HL-60 (cell line): ENCODE results near the gene ATP6V1G1.

Source experiments
- DNase-seq, 2 experiments: peaks; one replicate each; pipeline ENCODE4 v3.0.0-alpha.2; 2010 to 2020; ENCODE audit warnings: low read depth in 1 of 2, low spot score in 1 of 2
- H3K27ac ChIP-seq: fragments of 250-450 bp; sonication (Bioruptor Pico); replicated peaks from 2 replicates; pipeline ENCODE4 v1.5.1; 2020; ENCODE audit warnings: mild to moderate bottlenecking, moderate library complexity
- H3K27me3 ChIP-seq: fragments of 250-450 bp; sonication (Bioruptor Pico); 2 replicates; pipeline ENCODE4 v1.5.1; 2021; ENCODE audit warnings: mild to moderate bottlenecking, moderate library complexity; ENCODE audit not compliant: insufficient read depth, poor library complexity, severe bottlenecking
- H3K4me3 ChIP-seq: replicated peaks from 2 replicates; pipeline ENCODE4 v1.5.1; 2011; ENCODE audit warnings: mild to moderate bottlenecking, control low read depth, low read length; ENCODE audit not compliant: insufficient read depth
- GABPA ChIP-seq: IDR thresholded peaks from 2 replicates; pipeline ENCODE4 v1.6.1; 2012; ENCODE audit warnings: low read depth
- POLR2AphosphoS5 ChIP-seq: IDR thresholded peaks from 2 replicates; pipeline ENCODE4 v1.6.1; 2012; ENCODE audit warnings: low read depth
- SPI1 ChIP-seq: IDR thresholded peaks from 2 replicates; pipeline ENCODE4 v1.6.1; 2012; ENCODE audit warnings: low read depth, mild to moderate bottlenecking, borderline replicate concordance
- TF ChIP-seq, protein P1 (sequence below): IDR thresholded peaks from one replicate; pipeline ENCODE4 v1.5.1; 2011; ENCODE audit warnings: low read length, control low read depth, inconsistent platforms; ENCODE audit not compliant: insufficient read depth
- TF ChIP-seq, protein P2 (sequence below): IDR thresholded peaks from 2 replicates; pipeline ENCODE4 v1.6.1; 2012; ENCODE audit warnings: low read depth; ENCODE audit not compliant: insufficient replicate concordance

ATP6V1G1 gene

DNA sequence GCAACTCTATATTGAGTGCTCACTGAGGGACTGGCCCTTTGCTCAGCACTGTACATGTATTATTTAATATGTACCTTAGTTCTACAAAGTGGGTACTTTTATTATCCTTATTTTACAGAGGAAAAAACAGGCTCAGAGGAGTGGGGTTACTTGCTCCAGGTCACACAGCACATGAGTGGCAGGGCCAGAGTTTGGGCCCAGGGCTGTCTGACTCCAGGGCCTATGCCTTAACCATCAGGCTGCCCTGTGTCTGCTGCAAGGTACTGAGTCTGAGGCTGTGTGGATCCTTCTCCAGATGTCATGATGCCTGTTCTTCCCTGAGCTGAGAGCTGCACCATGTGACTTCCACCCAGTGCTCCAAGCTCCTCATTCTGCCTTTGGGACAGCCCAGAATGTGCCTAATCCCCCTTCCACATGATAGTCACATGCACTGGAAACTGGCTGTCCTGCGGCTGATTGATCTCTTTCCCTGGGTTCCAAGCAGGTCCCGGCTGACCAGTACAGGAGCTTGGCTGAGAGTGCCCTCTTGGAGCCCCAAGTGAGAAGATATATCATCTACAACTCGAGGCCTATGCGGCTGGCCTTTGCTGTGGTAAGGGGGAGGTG is 38.9 kb downstream of the ATP6V1G1 start:
- Histone ChIP-seq H3K27ac (no peak overlapping the region), H3K4me3 (no peak overlapping the region), H3K27me3 (no peaks in the 10 kb centered on the region)
- TF ChIP-seq POLR2AphosphoS5 (no peak), GABPA (no peak), SPI1 (no peak)
- TF ChIP-seq, protein P1, sequence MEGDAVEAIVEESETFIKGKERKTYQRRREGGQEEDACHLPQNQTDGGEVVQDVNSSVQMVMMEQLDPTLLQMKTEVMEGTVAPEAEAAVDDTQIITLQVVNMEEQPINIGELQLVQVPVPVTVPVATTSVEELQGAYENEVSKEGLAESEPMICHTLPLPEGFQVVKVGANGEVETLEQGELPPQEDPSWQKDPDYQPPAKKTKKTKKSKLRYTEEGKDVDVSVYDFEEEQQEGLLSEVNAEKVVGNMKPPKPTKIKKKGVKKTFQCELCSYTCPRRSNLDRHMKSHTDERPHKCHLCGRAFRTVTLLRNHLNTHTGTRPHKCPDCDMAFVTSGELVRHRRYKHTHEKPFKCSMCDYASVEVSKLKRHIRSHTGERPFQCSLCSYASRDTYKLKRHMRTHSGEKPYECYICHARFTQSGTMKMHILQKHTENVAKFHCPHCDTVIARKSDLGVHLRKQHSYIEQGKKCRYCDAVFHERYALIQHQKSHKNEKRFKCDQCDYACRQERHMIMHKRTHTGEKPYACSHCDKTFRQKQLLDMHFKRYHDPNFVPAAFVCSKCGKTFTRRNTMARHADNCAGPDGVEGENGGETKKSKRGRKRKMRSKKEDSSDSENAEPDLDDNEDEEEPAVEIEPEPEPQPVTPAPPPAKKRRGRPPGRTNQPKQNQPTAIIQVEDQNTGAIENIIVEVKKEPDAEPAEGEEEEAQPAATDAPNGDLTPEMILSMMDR, result no peak
- TF ChIP-seq, protein P2, sequence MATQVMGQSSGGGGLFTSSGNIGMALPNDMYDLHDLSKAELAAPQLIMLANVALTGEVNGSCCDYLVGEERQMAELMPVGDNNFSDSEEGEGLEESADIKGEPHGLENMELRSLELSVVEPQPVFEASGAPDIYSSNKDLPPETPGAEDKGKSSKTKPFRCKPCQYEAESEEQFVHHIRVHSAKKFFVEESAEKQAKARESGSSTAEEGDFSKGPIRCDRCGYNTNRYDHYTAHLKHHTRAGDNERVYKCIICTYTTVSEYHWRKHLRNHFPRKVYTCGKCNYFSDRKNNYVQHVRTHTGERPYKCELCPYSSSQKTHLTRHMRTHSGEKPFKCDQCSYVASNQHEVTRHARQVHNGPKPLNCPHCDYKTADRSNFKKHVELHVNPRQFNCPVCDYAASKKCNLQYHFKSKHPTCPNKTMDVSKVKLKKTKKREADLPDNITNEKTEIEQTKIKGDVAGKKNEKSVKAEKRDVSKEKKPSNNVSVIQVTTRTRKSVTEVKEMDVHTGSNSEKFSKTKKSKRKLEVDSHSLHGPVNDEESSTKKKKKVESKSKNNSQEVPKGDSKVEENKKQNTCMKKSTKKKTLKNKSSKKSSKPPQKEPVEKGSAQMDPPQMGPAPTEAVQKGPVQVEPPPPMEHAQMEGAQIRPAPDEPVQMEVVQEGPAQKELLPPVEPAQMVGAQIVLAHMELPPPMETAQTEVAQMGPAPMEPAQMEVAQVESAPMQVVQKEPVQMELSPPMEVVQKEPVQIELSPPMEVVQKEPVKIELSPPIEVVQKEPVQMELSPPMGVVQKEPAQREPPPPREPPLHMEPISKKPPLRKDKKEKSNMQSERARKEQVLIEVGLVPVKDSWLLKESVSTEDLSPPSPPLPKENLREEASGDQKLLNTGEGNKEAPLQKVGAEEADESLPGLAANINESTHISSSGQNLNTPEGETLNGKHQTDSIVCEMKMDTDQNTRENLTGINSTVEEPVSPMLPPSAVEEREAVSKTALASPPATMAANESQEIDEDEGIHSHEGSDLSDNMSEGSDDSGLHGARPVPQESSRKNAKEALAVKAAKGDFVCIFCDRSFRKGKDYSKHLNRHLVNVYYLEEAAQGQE, result no peak
- DNase-seq, result no peak

DNA sequence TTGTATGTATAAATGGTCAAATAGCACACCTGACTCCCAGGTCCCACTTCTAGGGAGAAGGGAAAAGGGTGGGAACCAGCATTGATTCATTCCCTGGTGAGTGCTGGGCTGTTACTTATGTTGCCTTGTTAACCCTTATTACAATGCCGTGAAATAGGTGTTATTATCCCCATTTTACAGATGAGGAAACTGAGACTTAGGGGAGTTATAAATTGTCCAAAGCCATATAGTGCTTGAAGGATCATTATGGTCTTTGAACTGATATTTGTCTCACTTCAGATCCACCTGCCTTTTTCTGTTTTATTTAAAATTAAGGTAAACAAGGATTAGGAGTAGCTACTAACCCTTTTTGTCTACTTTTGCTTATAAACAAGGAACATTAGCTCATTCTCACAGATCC is 40.0 kb downstream of the ATP6V1G1 start:
- no peak overlapping the region for H3K4me3 ChIP-seq
- H3K27ac ChIP-seq, result no peak overlapping the region
- H3K27me3 ChIP-seq, result no peaks in the 10 kb centered on the region
- TF ChIP-seq, protein P2, result no peak
- TF ChIP-seq, protein P1, result no peak
- TF ChIP-seq SPI1 (no peak), GABPA (no peak), POLR2AphosphoS5 (no peak)
- no peak for DNase-seq

DNA sequence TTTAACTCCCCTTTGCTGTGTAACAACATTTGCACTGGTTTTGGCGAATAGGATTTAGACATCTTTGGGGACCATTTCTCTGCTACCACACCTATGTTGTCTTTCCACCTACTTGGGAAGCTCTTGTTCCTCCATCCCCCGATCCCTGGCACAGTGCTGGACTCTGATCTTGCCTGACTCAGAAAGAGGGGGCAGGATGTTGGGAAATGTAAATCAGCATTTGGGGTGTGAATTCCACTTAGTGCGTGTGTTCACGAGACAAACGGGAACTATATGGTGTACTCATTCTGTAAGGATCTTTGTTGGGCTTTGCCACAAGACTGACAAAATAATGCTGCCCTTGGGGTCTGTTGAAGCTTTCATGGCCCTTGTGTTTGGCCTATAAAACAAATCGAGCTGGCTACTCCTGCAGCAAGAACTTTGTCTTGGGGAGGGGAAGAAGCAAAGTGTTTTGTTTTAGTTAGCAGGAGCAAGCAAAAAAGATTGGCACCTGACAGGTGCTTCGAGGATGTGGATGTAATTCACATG is 42.1 kb downstream of the ATP6V1G1 start:
- Histone ChIP-seq H3K27me3 (no peaks in the 10 kb centered on the region), H3K4me3 (no peak overlapping the region), H3K27ac (no peak overlapping the region)
- TF ChIP-seq, protein P2, result no peak
- TF ChIP-seq SPI1 (no peak), POLR2AphosphoS5 (no peak), GABPA (no peak)
- TF ChIP-seq, protein P1, result no peak
- no peak for DNase-seq
